ENCODE data around the gene B4GALNT2. TPM values are rescaled to one million over a fixed set of nuclear protein-coding genes. Genes with fewer than 3 reads are reported as not detected.
"Not testable (repeated sequence)": the region's sequence is repeated elsewhere in the genome, so short reads cannot be mapped to it uniquely, and the experiment has no call there.

The B4GALNT2 gene
- total and polyA plus RNA-seq, 2 experiments from 2014 or later: not detected

GRCh38 chr17:49101054-49101534, 31.5 kb upstream of the B4GALNT2 start:
- no peaks in the 10 kb centered on the region for H3K27me3 ChIP-seq (replicated peaks; ENCODE audit: insufficient read depth)
- in situ Hi-C loops (cut with MboI): no loop called here
- 69 to 71% methylated on average over 4 of the region's 4 CpGs for whole genome bisulfite sequencing, 2 experiments (ENCODE audit: low coverage in 1 of 2, low lambda C conversion rate in 2 of 2, missing lambda C conversion rate in 2 of 2)
- H3K9ac ChIP-seq: no peak overlapping the region
- H3K9me3 ChIP-seq (ENCODE audit: low read depth): no peaks in the 10 kb centered on the region
- H3K27ac ChIP-seq: peak overlapping the region; percentile 62; the same call in 1 of the 2 replicates
- H4K20me1 ChIP-seq (ENCODE audit: insufficient read depth): no peaks in the 10 kb centered on the region
- no peak overlapping the region for H3K4me3 ChIP-seq
- peak; percentile 12 for DNase-seq
- no peak overlapping the region for H3K4me2 ChIP-seq (ENCODE audit: unreplicated experiment)
- H2AFZ ChIP-seq: no peak overlapping the region
- H3K79me2 ChIP-seq (ENCODE audit: insufficient read depth): no peaks in the 10 kb centered on the region
- H3K36me3 ChIP-seq (ENCODE audit: low read depth): no peaks in the 10 kb centered on the region
- TF ChIP-seq EZH2phosphoT487 (IDR thresholded peaks at IDR 0.05; ENCODE audit: insufficient read depth, low read depth): no peak
- no peak for TF ChIP-seq EZH2 (IDR thresholded peaks at IDR 0.05; ENCODE audit: insufficient read depth, poor library complexity, severe bottlenecking)
- no peaks in the 10 kb centered on the region for H3K9me2 ChIP-seq (ENCODE audit: insufficient read depth)
- peaks cover 12% of the 10 kb centered on the region for H3K4me1 ChIP-seq (ENCODE audit: insufficient read depth)
- peaks cover 15% of the 10 kb centered on the region for H3F3A ChIP-seq (ENCODE audit: insufficient read depth)

- H3K79me2 ChIP-seq (ENCODE audit: insufficient read depth); H2AFZ ChIP-seq; H3K36me3 ChIP-seq (ENCODE audit: low read depth); DNase-seq; in situ Hi-C loops (cut with MboI); H3K27me3 ChIP-seq (replicated peaks; ENCODE audit: insufficient read depth); H3K27ac ChIP-seq; H4K20me1 ChIP-seq (ENCODE audit: insufficient read depth); H3K9me2 ChIP-seq (ENCODE audit: insufficient read depth); H3K9ac ChIP-seq; H3K9me3 ChIP-seq (ENCODE audit: low read depth); H3K4me2 ChIP-seq (ENCODE audit: unreplicated experiment); H3K4me3 ChIP-seq: not testable (repeated sequence)
- H3K4me1 ChIP-seq (ENCODE audit: insufficient read depth): peaks cover 26% of the 10 kb centered on the region
- WGBS, 2 experiments (ENCODE audit: low coverage in 1 of 2, low lambda C conversion rate in 2 of 2, missing lambda C conversion rate in 2 of 2): 94 to 96% methylated on average over 9 to 14 of the region's 14 CpGs
- H3F3A ChIP-seq (ENCODE audit: insufficient read depth): peaks cover 29% of the 10 kb centered on the region
These were observed 29.2 kb upstream of the B4GALNT2 start for GRCh38 chr17:49103360-49103759.

- no peaks in the 10 kb centered on the region for H3K9me3 ChIP-seq (ENCODE audit: low read depth)
- DNase-seq: peak; percentile 28
- TF ChIP-seq EZH2phosphoT487 (IDR thresholded peaks at IDR 0.05; ENCODE audit: insufficient read depth, low read depth) (no peak), EZH2 (IDR thresholded peaks at IDR 0.05; ENCODE audit: insufficient read depth, poor library complexity, severe bottlenecking) (no peak)
- H3K4me3 ChIP-seq: no peak overlapping the region
- no peaks in the 10 kb centered on the region for H3K36me3 ChIP-seq (ENCODE audit: low read depth)
- no peaks in the 10 kb centered on the region for H3K79me2 ChIP-seq (ENCODE audit: insufficient read depth)
- no peak overlapping the region for H3K4me2 ChIP-seq (ENCODE audit: unreplicated experiment)
- no peaks in the 10 kb centered on the region for H3K9me2 ChIP-seq (ENCODE audit: insufficient read depth)
- 75 to 78% methylated on average over 8 of the region's 8 CpGs for WGBS, 2 experiments (ENCODE audit: low coverage in 1 of 2, low lambda C conversion rate in 2 of 2, missing lambda C conversion rate in 2 of 2)
- H4K20me1 ChIP-seq (ENCODE audit: insufficient read depth): no peaks in the 10 kb centered on the region
- peaks cover 29% of the 10 kb centered on the region for H3K4me1 ChIP-seq (ENCODE audit: insufficient read depth)
- peaks cover 29% of the 10 kb centered on the region for H3F3A ChIP-seq (ENCODE audit: insufficient read depth)
- no peaks in the 10 kb centered on the region for H3K27me3 ChIP-seq (replicated peaks; ENCODE audit: insufficient read depth)
- no peak overlapping the region for H2AFZ ChIP-seq
- in situ Hi-C loops (cut with MboI): no loop called here
- H3K9ac ChIP-seq: no peak overlapping the region
- no peak overlapping the region for H3K27ac ChIP-seq
These were observed 28.0 kb upstream of the B4GALNT2 start for GRCh38 chr17:49104511-49105074.

- H2AFZ ChIP-seq: no peak overlapping the region
- H3K9me2 ChIP-seq (ENCODE audit: insufficient read depth): no peaks in the 10 kb centered on the region
- DNase-seq: peak; percentile 60
- whole genome bisulfite sequencing, 2 experiments (ENCODE audit: low coverage in 1 of 2, low lambda C conversion rate in 2 of 2, missing lambda C conversion rate in 2 of 2): 58 to 63% methylated on average over 5 of the region's 5 CpGs
- peaks cover 18% of the 10 kb centered on the region for H3F3A ChIP-seq (ENCODE audit: insufficient read depth)
- no peaks in the 10 kb centered on the region for H4K20me1 ChIP-seq (ENCODE audit: insufficient read depth)
- no peak overlapping the region for H3K4me2 ChIP-seq (ENCODE audit: unreplicated experiment)
- 0 out of 2 replicates have a peak, but pooled peaks cover 3% of the 10 kb centered on the region for H3K27me3 ChIP-seq (replicated peaks; ENCODE audit: insufficient read depth)
- no peaks in the 10 kb centered on the region for H3K9me3 ChIP-seq (ENCODE audit: low read depth)
- peak overlapping the region; percentile 29; the same call in 1 of the 2 replicates for H3K27ac ChIP-seq
- in situ Hi-C loops (cut with MboI): no loop called here
- H3K9ac ChIP-seq: no peak overlapping the region
- TF ChIP-seq EZH2phosphoT487 (IDR thresholded peaks at IDR 0.05; ENCODE audit: insufficient read depth, low read depth) (no peak), EZH2 (IDR thresholded peaks at IDR 0.05; ENCODE audit: insufficient read depth, poor library complexity, severe bottlenecking) (no peak)
- H3K79me2 ChIP-seq (ENCODE audit: insufficient read depth): no peaks in the 10 kb centered on the region
- no peak overlapping the region for H3K4me3 ChIP-seq
- H3K4me1 ChIP-seq (ENCODE audit: insufficient read depth): peaks cover 24% of the 10 kb centered on the region
- H3K36me3 ChIP-seq (ENCODE audit: low read depth): no peaks in the 10 kb centered on the region
These were observed 26.0 kb upstream of the B4GALNT2 start for GRCh38 chr17:49106321-49107210.
